Cerebellar cortex (tissue), 1 donor: ENCODE results near the gene SSC4D.
"Not testable (repeated sequence)": the region's sequence is repeated elsewhere in the genome, so short reads cannot be mapped to it uniquely, and the experiment has no call there.

Source experiments
- DNase-seq: peaks from one replicate; pipeline ENCODE4 v3.0.0-alpha.2; 2015; ENCODE audit warnings: low spot score

SSC4D gene

DNA sequence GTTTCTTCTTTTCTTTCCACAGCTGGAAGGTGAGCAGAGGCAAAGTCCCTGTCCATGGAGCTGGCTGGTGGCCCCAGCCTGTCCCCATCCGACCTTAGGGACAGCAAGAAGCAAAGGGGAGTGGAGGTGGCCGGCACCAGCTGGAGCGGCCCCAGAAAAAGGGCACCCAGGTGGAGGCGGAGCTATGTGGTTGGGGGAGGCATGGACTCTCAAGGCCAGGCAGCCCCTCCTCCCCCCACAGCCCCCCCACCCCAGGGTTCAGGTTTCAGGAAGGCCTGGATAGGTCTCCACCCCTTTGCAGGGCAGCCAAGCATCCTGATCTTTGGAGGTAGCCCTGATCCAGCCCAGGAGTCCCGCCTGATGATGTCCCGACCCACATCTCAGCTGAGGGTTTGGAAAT, at the start of gene SSC4D:
SSC4D (minus strand) TSS at position 161 of the 400 bp plus-strand sequence. CDS start 5,258 bp downstream, outside the sequence.
- DNase-seq: no peak

DNA sequence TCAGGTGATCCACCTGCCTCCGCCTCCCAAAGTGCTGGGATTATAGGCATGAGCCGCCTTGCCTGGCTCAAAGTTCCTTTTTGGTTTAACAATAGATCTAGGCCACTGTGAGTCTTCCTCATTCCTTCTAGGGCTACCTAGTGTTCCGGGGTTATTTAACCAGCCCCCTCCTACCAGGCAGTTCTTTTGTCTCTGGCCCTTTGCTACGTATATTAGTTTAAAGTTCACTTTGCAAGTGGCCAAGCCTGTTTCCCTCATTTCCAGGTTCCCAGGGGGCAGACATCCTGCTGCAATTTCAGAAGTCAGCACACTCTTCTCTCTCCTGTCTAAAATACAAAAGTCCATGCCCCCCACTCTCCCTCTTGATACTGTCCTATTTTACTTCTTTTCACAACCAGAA, 49.0 kb upstream of the SSC4D start:
- DNase-seq: not testable (repeated sequence)

DNA sequence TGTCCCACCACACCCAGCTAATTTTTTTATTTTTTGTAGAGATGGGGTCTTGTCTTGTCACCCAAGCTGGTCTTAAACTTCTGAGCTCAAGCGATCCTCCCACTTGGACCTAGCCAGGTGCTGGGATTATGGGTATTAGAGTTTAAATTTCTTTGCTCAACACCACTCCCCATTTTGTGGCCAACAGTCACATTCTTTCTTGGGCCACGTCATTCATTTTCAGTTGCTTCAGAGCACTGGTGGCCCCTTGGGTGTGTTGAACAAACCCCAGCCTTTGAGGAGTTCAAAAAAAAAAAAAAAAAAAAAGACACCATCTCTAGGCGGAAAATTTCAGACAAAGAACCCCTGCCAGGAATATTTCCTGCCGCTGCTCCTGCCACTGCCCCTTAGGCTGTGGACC, 47.5 kb upstream of the SSC4D start:
- DNase-seq: not testable (repeated sequence)

DNA sequence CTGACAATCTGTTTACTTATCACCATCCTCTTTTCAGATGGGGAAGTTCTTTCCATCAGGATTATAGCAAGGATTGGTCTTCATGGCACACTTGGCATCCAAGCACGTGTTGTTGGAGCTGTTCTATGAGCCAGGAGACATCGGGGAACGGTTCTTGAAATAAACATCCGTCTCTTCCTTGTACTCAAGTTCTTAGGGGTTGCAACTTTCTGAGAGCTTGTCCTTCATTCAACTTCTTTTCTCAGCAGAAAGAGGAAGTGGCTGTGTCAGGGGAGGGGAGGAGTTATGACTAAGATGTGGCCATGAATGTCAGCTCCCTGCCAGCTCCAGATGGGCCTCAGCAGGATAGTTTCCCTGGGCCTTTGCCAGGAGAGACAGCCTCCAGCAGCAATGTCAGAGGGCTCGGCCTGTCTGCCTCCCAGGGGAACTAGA, 36.1 kb upstream of the SSC4D start:
- not testable (repeated sequence) for DNase-seq

DNA sequence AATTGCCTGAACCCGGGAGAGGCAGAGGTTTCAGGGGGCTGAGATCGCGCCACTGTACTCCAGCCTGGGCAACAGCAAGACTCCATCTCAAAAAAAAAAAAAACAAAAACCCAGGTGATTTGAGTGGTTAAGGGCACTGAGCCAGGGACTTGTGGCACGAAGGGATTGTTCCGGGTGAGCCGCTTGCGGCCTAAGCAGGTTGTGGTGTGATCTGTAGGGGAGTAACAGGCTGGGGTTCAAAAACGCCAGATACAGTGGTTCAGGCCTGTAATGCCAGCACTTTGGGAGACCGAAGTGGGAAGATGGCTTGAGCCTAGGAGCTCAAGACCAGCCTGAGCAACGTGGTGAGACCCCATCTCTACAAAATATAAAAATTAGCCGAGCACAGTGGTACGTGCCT, 34.3 kb upstream of the SSC4D start:
- not testable (repeated sequence) for DNase-seq

DNA sequence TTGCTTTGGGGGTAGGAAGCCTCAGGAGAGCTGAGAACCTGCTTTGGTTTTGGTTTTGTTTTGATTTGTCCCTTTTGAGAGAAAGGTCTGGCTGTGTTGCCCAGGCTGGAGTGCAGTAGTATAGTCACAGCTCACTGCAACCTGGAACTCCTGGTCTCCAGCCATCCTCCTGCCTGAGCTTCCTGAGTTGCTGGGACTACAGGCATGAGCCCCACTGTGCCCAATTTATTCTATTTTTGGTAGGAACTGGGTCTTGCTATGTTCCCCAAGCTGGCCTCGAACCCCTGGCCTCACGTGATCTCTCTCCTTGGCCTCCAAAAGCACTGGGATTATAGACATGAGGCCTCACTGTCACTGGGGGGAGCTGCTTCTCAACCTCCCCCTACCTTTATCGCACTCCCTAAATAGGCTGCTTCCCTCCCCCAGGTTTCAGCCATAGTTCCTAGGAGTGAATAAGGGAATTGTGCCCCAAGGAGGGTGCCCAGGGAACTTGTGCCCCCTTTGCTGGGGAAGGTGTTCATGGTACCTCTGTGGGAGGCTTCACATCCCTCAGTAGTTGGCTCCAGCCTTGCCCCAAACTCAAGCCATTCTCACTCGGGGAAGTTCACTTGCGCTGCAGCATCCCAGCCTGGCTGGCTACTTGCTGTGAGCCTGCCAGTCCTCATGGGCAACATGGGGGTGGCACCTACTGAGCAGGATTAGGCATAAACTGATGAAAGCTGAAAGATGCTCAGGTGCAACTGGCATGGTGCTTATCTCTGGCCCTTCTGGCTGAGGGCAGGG, 33.4 kb upstream of the SSC4D start:
- not testable (repeated sequence) for DNase-seq

DNA sequence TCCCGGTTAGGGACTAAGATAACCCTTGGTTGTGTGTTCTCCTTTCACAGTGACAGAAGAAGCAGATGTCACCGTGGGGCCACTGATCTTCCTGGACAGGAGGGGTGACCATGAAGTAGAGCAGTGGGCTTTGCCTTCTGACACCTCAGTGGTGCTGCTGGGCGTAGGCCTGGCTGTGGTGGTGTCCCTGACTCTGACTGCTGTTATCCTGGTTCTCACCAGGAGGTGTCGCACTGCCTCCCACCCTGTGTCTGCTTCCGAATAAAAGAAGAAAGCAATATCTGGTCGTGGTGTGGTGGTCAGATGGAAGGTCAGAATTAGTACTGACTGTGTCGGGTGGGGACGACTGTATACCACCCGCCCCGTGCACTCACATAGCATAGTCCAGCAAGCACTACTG, 32.3 kb upstream of the SSC4D start:
- DNase-seq: not testable (repeated sequence)

DNA sequence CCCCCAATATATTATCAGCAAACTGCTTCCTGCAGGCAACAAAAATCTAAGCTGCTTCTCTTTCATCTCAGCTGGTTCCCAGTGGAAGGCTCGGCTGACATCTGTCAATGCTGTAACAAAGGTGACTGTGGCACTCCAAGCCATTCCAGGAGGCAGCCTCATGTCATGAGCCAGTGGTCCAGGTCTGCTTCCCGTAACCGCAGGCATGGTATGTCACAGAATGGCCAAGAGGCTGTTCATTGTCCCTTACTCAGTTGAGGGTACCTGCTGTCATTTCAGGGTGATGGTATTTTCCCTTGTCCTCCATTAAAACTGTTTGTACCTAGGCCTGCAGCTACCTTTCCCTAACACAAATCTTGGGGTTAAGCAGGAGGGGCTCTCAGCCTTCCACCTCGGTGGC, 30.9 kb upstream of the SSC4D start:
- not testable (repeated sequence) for DNase-seq

DNA sequence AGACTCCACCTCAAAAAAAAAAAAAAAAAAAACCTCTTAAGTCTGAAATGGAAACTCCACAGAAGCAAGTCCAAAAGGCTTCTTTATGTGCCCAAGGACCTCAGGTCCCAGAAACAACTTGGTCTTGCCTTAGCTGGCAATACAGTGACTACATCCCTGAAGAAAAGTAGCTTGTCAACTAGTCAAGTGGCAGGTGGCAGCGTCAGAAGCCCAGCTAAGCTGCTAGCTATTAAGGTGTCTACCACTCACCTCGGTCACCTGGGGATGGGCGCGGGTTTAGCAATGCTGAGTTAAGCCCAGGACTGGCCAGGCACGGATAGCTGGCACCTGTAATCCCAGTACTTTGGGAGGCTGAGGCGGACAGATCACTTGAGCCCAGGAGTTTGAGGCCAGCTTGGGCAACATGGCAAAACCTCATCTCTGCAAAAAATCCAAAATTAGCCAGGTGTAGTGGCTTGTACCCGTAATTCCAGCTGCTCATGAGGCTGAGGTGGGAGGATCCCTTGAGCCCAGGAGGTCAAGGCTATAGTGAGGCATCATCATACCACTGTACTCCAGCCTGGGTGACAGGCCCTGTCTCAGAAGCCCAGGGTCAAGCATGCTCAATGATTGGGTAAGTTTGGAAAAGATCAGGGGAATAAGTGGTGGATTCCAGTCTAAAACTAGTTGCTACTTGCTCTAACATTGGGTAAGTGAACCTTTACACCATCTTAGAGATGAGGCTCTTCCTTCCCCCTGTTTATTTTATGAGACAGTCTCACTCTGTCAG, 29.8 kb upstream of the SSC4D start:
- not testable (repeated sequence) for DNase-seq

DNA sequence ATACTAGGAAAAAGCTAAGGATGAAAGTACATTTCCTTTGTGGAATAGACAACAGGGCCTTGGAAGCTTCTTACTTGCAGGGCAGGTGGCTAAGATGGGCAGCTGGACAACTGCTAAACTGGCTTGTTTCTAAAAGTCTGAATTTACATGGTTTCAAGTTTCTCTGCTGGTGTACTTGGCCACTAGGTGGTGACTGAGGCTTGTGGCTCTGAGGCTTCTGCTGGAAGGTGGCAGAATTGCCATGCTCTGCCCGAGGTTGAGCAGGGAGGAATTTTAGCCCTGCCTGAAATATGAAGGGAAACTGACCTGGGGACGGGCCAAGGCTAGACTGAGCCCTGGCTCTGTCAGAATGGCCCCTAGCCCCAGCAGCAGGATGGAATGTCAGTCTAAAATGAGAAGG, 28.4 kb upstream of the SSC4D start:
- peak; percentile 73 for DNase-seq

DNA sequence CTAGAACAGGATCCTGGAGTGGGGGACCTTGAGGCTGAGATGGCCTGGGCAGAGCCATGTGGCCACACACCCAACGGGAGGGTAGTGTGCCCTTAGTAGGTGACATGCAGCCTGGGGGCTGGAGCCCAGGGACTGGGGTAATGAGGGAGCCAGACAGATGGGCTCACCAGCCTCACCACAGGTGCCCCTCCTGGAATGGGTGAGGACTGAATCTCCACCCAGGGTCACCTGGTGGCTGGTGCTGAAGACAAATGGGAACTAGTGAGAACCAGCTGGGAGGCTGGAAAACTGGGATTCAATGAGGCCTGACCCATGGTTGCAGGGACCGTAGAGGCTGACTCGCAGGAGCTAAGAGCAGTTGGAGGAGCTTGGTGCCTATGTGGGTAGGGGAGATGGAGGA, 21.3 kb upstream of the SSC4D start:
- DNase-seq: no peak

DNA sequence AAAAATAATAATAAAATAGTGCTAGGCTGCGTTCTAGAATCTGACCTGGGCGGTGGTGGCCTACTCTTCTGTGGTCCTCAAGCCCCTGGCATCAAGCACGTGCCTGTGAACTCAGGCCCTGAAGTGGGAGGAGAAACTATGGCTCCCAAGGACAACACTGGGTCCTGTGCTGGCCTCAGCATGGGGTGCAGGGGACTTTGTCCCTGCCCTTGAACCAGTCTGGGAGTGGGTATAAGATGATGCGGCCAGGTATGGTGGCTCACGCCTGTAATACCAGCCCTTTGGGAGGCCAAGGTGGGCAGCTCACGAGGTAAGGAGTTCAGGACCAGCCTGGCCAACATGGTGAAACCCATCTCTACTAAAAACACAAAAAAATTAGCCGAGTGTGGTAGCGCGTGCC, 20.7 kb upstream of the SSC4D start:
- no peak for DNase-seq

DNA sequence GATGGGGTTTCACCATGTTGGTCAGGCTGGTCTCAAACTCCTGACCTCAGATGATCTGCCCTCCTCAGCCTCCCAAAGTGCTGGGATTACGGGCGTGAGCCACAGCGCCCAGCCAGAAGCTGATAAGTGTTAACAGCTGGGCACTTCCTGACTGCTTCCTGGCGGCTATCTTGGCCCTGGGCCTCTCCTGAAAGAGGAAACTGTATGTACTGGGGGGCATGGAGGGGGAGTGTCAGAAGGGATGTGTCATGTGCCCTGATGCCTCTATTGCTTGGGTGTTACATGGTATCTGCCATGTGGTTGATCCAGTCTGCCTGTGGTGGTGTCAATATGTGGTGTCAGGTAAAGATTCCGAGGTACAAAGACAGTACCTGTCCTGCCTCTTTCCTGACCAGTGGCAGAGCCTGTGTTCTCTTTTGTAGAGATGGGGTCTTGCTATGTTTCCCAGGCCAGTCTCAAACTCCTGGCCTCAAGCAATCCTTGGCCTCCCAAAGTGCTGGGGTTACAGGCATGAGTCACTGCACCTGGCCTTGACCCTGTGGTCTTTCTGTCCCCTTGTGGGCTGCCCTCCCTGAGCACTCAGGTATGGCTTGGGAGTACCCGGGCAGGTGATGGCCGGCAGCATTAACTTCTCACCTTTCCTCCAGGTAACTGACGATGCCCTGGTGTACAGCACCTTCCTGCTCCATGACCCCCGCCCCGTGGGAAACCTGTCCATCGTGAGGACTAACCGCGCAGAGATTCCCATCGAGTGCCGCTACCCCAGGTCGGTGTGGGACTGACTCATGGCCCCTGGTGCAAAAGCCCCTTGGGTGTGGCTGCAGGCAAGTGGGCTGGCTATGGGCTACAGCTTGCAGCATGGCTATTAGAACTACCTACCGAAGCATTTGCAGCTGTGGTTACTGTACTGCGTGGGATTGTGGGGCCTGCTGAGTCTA, 19.6 kb upstream of the SSC4D start:
- DNase-seq: no peak

DNA sequence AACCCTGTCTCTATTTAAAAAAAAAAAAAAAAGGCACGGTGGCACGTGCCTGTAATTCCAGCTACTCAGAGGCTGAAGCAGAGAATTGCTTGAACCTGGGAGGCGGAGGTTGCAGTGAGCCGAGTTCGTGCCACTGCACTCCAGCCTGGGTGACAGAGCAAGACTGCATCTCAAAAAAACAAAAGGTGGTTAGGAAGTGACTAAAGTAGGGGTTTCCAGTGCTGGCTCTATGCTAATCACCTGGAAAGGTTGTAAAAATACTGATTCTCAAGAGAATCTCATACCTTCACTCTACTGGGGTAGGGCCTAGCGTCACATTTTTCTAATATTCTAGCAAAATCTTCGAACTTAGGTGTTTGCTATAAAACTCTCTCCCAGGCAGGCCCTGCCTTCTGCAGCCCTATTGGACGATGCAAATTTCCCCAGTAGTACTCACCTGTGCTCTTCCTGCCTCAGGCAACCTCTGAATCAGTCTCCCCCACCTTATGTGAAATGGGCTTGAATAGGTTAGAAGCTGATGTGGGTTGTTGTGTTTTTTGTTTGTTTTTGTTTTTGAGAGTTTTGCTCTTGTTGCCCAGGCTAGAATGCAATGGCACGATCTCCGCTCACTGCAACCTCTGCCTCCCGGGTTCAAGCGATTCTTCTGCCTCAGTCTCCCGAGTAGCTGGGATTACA, 18.8 kb upstream of the SSC4D start:
- DNase-seq: no peak

DNA sequence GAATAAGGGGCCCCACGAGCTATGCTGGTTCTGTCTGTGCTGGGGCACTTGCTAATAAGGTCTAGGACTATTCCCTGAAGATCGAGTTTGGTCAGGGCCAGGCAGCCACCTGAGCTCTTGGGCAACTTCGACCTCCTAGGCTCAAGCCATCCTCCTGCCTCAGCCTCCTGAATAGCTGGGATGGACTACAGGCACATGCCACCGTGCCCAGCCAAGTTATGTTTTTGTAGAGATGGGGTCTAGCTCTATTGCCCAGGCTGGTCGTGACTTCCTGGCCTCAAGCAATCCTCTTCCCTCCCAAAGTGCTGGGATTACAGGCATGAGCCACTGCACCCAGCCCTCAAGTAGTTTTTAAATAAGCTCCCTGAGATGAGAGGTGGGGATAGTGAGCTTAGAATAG, 18.1 kb upstream of the SSC4D start:
- no peak for DNase-seq

DNA sequence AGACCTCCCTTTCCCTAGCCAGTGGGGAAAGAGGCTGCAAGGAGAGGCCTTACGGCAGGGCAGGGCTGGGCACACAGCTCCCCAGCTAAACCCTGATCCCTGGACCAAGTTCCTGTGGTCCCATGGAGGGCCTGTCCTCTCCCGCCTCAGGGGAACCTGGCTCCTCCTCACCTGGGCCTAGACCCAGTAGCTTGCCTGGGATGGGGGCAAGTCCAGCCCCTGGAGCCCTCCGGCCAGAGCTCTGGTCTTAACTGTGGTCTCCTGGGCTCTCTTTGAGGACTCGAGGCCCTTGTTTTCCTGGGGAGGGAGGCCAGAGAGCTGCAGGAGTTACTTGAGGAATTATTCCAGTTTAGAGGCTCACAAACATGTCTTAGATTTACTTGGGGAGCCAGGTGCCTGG, 16.7 kb upstream of the SSC4D start:
- DNase-seq: no peak

DNA sequence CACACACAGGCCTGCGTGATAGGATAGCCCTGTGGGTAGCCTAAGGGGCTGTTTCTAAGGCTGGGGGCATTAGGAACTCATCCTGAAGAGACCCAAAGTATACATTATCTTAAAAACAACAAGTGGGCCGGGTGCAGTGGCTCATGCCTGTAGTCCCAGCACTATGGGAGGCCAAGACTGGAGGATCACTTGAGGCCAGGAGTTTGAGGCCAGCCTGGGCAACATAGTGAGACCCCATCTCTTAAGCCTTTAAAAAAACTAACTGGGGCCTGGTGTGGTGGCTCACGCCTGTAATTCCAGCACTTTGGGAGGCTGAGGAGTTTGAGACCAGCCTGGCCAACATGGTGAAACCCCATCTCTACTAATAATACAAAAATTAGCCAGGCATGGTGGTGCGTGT, 16.1 kb upstream of the SSC4D start:
- DNase-seq: not testable (repeated sequence)

DNA sequence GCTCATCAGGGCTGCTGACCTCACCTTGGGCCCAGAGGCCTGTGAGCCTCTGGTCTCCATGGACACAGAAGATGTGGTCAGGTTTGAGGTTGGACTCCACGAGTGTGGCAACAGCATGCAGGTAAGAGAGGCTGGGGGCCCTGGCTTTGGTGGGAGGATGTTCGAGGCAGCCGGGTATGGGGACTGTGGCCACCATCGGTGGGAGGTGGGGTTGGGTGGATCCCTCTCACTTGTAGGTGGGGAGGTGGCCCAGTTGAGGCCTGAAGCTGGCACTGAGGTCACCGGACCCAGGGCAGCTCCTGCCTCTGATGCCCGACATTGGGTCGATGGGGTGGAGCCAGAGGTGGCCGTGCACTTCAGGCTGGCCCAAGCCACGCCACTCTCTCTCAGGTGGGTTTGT, 15.7 kb upstream of the SSC4D start:
- DNase-seq: no peak

DNA sequence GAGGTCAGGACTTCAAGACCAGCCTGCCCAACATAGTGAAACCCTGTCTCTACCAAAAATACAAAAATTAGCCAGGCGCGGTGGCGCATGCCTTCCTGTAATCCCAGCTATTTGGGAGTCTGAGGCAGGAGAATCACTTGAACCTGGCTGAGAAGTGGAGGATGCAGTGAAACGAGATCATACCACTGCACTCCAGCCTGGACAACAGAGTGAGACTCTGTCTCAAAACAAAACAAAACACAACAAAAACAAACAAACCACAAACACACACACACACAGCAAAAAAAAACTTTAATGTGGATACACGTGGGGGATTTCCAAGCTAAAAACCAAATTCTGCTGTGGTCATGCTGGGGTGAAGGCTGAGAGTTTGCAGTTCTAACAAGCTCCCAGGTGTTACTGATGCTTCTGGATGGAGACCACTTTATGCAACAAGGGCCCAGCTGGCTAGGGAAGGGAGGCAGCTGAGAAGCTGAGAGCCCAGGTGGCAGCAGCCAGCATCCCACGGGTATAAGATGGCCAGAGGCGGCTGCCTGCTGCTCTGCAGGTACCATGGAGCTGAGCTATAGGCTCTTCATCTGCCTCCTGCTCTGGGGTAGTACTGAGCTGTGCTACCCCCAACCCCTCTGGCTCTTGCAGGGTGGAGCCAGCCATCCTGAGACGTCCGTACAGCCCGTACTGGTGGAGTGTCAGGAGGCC, 15.1 kb upstream of the SSC4D start, which contains the start of gene ZP3:
ZP3 (plus strand) TSS at position 538 of the 699 bp plus-strand sequence; CDS start at position 553, 15 bp downstream.
- DNase-seq: no peak

DNA sequence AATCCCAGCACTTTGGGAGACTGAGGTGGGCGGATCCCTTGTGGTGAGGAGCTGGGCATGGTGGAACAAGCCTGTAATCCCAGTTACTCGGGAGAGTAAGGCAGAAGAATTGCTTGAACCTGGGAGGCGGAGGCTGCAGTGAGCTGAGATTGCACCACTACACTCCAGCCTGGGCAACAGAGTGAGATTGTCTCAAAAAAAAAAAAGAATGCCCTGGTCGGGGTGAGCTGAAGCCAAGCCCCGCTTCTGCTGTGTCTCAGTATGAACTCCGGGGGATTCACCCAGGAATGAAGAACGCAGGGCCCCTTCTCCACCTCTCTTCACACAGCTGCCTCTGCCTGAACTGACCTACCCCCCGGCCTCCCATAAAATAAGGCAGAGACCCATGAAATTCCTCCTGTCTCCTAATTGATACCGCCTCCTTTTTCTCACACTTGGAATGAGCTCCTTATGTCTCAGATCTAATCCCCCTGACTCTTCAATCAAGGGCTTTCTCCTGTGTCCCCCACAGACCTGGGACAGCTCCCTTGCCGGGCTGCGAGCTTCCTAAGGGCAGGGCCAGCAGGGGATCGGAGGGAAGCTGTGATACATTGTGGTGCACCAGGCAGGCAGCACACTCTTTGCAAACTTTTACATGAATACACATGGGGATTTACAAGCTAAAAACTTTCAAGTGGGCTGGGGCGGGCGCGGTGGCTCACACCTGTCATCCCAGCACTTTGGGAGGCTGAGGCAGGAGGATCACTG, 14.3 kb upstream of the SSC4D start:
- peak; percentile 28 for DNase-seq
